HG02623 (cell line): ENCODE results near the gene PDGFA.

Experiments used
- ATAC-seq: cut with Tn5 transposase; IDR thresholded peaks from one replicate; pipeline ENCODE4 v1.9.1; 2021; ENCODE audit warnings: moderate library complexity; ENCODE audit not compliant: unreplicated experiment

Gene PDGFA

GRCh38 chr7:462173-463103 is 57.2 kb downstream of the PDGFA start:
- no peak for ATAC-seq

DNA sequence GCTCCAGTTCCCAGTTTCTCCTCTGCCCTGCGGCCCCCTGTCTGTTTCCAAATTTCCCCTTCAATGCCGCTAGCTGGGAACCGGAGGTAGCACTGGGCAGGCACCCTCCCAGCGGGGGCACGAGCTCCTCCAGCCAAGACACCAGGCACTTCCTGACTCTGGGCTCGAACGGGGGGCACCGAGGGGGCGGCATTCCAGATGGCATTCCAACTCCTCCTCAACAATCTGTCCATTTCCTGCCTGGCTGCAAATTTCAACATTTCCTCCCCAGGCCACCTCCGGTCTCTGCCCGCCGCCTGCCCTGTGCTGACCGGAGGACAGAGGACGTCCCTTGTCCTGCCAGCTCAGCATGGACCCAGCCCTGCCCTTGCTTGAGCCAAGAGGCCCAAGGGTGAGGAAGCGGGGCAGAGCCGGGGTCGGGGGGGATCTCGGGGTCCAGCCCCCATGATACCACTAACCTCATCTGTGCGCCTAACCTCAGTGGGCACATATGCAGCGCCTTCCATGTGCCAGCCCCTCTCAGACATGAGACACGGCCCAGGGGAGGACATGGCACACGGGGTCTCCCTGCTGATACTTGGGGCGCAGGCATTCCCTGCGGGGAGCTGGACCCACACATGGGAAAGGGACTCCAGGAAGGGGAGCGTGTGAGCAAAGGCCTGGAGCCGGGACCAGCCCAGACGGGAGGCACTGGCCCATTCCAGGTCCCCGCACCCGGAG is 58.0 kb downstream of the PDGFA start:
- ATAC-seq = no peak

DNA sequence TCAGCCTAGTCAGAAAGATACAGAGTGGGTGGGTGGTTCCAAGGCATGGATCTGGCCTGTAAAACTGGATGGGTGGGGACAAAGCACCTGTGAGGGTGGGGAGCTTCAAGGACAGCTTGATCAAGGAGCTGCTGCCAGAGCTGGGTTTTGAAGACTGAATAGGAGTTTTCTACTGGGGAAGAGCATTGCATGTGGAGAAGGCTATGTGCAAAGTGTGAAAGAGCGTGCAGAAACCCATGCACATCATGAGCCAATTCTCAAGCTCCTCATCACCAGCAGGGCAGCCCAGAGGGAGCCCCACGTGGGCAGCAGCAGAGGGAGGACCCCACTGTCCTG is 58.6 kb downstream of the PDGFA start:
- ATAC-seq = no peak

GRCh38 chr7:460374-461116 is 59.1 kb downstream of the PDGFA start:
- ATAC-seq = no peak

DNA sequence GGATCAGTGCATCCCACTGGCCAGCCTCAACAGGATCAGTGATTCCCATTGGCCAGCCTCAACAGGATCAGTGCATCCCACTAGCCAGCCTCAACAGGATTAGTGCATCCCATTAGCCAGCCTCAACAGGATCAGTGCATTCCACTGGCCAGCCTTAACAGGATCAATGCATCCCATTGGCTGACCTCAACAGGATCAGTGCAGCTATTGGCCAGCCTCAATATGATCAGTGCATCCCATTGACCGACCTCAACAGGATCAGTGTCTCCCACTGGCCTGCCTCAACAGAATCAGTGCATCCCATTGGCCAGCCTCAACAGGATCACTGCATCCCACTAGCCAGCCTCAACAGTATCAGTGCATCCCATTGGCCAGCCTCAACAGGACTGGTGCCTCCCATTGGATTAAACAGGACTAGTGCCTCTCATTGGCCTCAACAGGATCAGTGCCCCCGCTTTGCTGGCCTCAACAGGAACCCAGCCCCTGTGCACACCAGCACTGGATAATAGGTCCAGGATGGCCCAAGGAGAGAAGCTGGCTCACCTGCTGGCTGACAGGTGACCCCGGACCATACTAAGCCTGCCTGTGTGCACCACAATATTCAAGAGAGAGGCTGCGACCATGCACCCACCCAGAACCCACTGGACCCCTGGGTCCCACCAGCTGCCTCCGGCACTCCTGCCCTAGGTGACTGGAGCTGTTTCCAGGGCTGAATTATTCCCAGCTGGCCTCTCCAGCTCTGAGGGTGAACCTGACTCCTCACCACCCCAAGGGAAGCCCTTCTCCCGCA is 59.9 kb downstream of the PDGFA start:
- ATAC-seq = no peak

GRCh38 chr7:458511-459245 is 61.0 kb downstream of the PDGFA start:
- no peak for ATAC-seq

GRCh38 chr7:457814-458510 is 61.7 kb downstream of the PDGFA start:
- ATAC-seq = no peak

DNA sequence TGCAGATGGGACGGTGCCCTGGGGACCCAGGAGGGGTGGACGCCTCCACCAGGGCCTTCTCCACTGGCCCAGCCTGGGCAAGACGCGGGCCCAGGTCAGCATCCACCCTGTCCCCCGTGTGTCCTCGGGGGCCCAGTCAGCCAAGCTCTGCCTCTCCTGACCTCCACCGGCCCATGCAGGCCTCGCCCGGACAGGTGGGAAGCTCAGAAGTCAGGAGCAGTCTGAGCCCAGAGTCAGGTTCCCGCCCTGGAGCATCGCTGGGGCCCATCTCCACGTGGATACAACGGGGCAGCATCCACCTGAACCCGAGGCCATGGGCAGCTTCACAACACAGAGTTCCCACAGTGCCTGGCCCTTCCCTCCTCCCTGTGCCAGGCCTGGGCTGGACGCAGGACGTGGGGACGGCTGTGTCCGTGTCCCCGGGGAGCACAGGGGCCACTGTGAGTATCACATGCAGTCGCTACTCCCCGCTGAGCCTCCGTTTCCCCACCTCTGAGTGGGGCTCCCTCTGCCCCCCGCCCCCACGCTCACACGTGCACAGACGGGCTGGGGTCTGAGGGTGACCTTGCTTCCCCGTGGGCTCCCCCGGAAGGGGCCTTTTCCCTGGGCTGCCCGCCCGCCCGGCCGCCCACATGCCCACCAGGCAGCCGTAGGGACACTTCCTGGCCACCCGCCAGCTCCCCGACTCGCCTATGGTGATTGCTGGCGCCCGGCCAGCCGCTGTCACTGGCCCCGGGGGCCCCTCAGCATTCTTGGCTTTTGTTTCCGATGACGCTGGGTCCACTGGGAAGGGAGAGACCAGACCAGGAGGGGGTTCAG is 64.3 kb downstream of the PDGFA start:
- ATAC-seq = no peak

- no peak for ATAC-seq
These were observed 65.1 kb downstream of the PDGFA start for GRCh38 chr7:454356-455109.

GRCh38 chr7:453597-454306 is 65.9 kb downstream of the PDGFA start:
- ATAC-seq = no peak

DNA sequence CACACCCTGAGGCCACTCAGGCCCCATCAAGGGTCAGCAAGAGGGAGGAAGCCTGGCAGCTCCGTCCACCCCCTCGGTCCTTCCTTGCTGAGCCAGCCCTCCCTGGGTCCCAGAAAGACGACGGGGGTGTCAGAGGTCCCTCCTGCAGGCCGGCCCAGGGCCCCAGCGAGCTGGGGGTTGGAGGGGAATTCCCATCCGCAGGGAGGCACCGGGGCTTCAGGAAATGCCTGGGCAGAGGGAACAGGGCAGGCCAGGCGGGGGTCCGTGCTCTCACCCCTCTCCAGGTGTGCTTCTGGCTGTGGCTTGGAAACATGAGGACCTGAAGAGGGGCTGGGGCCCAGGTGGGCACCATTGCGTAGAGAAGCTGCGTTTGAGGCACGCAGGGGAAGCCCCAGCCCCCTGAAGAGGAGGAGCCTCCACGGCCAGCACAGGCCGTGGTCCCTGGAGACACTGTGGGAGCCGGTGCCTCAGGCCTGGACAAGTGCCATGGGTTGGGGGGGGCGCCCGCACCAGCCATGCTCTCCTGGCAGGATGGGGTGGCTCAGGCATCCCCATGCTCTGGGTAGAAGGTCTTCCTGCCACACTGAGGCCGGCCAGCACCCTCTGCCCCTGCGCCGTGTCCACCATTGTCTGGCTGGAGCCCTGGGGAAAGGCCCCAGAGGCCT is 66.7 kb downstream of the PDGFA start:
- no peak for ATAC-seq

DNA sequence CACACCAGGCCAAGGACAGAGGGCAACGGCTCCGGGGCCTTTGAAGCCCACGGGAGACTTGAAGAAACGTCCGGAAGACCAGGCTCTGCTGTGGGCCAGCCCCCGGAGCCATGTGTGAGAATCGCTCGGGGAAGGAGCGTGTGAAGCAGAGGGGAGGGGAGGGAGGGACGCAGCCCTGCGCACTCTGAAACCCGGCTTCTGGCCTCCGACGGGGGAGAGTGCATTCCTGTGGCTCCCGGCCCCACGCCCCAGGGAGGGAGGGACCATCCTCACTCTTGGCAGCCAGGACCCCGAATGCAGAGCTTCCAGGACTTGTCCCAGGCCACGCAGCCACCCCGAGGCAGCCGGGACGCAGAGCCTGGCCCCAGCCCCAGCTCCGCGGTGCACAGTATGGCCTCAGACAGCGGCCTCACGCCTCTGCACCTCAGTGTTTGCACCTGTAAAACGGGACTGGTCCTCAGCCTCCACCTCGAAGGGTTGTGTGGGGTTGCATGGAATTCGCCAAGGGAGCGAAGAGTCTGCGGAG is 67.4 kb downstream of the PDGFA start:
- ATAC-seq = no peak

DNA sequence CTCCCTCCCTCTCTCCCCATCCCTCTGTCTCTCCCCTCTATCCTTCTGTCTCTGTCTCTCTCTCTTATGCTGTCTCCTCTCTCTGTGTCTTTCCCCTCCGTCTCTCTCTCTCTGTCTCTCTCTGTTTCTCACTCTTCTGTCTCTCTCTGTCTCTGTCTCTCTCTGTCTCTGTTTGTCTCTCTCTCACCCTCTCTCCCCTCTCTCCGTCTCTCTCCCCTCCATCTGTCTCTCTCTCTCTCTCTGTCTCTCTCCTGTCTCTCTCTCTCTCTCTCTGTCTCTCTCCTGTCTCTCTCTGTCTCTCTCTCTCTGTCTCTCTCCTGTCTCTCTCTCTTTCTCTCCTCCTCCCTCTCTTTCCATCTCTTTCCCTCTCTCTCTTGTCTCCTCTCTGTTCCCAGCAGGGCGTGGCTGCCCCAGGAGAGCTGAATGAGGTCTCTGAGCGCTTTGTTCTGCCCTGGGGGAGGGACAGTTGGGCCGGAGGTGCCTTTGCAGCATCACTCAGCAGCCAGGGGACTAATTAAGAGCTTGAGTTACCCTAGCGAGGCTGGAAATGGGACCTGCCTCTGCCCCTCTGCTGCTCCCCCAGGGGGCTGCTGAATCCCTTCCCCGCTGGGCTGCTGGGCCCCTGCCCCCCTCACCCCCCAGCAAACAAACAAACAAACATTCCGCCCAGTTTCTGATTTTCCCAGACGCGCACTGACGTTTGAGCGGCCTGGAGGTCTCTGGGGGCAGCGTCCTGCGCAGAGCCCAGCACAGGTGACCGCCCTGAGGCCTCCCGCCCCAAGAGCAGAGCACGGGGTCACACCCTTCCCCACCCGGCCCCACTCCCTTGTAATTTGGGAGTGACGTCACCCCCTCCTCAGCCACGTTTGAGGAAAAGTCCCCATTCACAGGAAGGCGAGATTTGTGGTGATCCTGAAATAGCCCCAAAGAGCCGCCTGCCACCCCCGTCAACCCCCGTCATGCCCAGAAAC is 68.1 kb downstream of the PDGFA start:
- ATAC-seq = no peak

- no peak for ATAC-seq
These were observed 68.9 kb downstream of the PDGFA start for GRCh38 chr7:450741-451140.

GRCh38 chr7:450036-450435 is 69.6 kb downstream of the PDGFA start:
- ATAC-seq = no peak
